Trophoblast cell (in vitro differentiated cells and primary cell): ENCODE measurements around the gene KCNK5.

Experiments
- DNase-seq, 2 donors: peaks; one replicate each; pipeline ENCODE4 v3.0.0-alpha.2; 2016
- H2AFZ ChIP-seq: 2 replicates; pipeline ENCODE4 v1.6.1; 2013; ENCODE audit warnings: low read length, moderate library complexity, mild to moderate bottlenecking; ENCODE audit not compliant: insufficient read depth, poor library complexity
- H2AK5ac ChIP-seq: 2 replicates; pipeline ENCODE4 v1.6.1; 2013; ENCODE audit warnings: mild to moderate bottlenecking, low read length
- H2BK120ac ChIP-seq: 2 replicates; pipeline ENCODE4 v1.6.1; 2013; ENCODE audit warnings: low read length, mild to moderate bottlenecking, moderate library complexity; ENCODE audit not compliant: insufficient read depth, poor library complexity
- H2BK12ac ChIP-seq: 2 replicates; pipeline ENCODE4 v1.6.1; 2013; ENCODE audit warnings: mild to moderate bottlenecking, low read length, moderate library complexity
- H2BK5ac ChIP-seq: 2 replicates; pipeline ENCODE4 v1.6.1; 2013; ENCODE audit warnings: low read length, low read depth, moderate library complexity, mild to moderate bottlenecking; ENCODE audit not compliant: poor library complexity
- H3K14ac ChIP-seq: 2 replicates; pipeline ENCODE4 v1.6.1; 2013; ENCODE audit warnings: mild to moderate bottlenecking, low read length
- H3K18ac ChIP-seq: 2 replicates; pipeline ENCODE4 v1.6.1; 2013; ENCODE audit warnings: mild to moderate bottlenecking, low read length
- H3K23ac ChIP-seq: 2 replicates; pipeline ENCODE4 v1.6.1; 2013; ENCODE audit warnings: low read length
- H3K27ac ChIP-seq: 2 replicates; pipeline ENCODE4 v1.5.1; 2013; ENCODE audit warnings: low read depth, mild to moderate bottlenecking, inconsistent platforms, low read length, moderate library complexity
- H3K27me3 ChIP-seq: 2 replicates; pipeline ENCODE4 v1.6.1; 2013; ENCODE audit warnings: inconsistent platforms, mild to moderate bottlenecking, low read length, moderate library complexity; ENCODE audit not compliant: insufficient read depth
- H3K36me3 ChIP-seq, 2 experiments: 1 replicate in 1 of 2; 2 replicates in 1 of 2; pipeline ENCODE4 v1.6.1; 2013; ENCODE audit warnings: low read length in 2 of 2, mild to moderate bottlenecking in 2 of 2, moderate library complexity in 1 of 2; ENCODE audit not compliant: insufficient read depth in 2 of 2, control insufficient read depth in 1 of 2
- H3K4ac ChIP-seq: 2 replicates; pipeline ENCODE4 v1.6.1; 2013; ENCODE audit warnings: low read depth, mild to moderate bottlenecking, low read length, moderate library complexity
- H3K4me1 ChIP-seq, 2 experiments: 1 replicate in 1 of 2; 2 replicates in 1 of 2; pipeline ENCODE4 v1.6.1; 2013; ENCODE audit warnings: low read length in 2 of 2, mild to moderate bottlenecking in 2 of 2, moderate library complexity in 1 of 2; ENCODE audit not compliant: insufficient read depth in 2 of 2, control insufficient read depth in 1 of 2
- H3K4me2 ChIP-seq: 2 replicates; pipeline ENCODE4 v1.6.1; 2013; ENCODE audit warnings: inconsistent platforms, mild to moderate bottlenecking, low read length, moderate library complexity
- H3K4me3 ChIP-seq: 2 replicates; pipeline ENCODE4 v1.5.1; 2013; ENCODE audit warnings: mild to moderate bottlenecking, low read depth, low read length, inconsistent platforms
- H3K79me1 ChIP-seq: one replicate; pipeline ENCODE4 v1.6.1; 2013; ENCODE audit warnings: low read length
- H3K79me2 ChIP-seq: 2 replicates; pipeline ENCODE4 v1.6.1; 2013; ENCODE audit warnings: low read length, mild to moderate bottlenecking; ENCODE audit not compliant: control insufficient read depth, insufficient read depth, poor library complexity
- H3K9ac ChIP-seq: 2 replicates; pipeline ENCODE4 v1.6.1; 2013; ENCODE audit warnings: mild to moderate bottlenecking, low read length
- H3K9me3 ChIP-seq: 2 replicates; pipeline ENCODE4 v1.6.1; 2013; ENCODE audit warnings: low read depth, mild to moderate bottlenecking, control low read depth, inconsistent platforms, low read length; ENCODE audit not compliant: insufficient read depth
- H4K12ac ChIP-seq: 2 replicates; pipeline ENCODE4 v1.6.1; 2013; ENCODE audit warnings: low read depth, mild to moderate bottlenecking, low read length, moderate library complexity
- H4K8ac ChIP-seq: 2 replicates; pipeline ENCODE4 v1.6.1; 2013; ENCODE audit warnings: low read depth, mild to moderate bottlenecking, low read length, moderate library complexity
- H4K91ac ChIP-seq: one replicate; pipeline ENCODE4 v1.6.1; 2013; ENCODE audit warnings: low read depth, mild to moderate bottlenecking, low read length, moderate library complexity
- WGBS: extraction: QIAGEN DNeasy Blood & Tissue Kit; methylation state at CpG from one replicate; pipeline ENCODE4 v1.1.7; 2013; ENCODE audit warnings: missing lambda C conversion rate; ENCODE audit not compliant: insufficient read length, insufficient coverage; ENCODE audit errors: extremely low coverage; 5-methylcytosine and 5-hydroxymethylcytosine counted together

Gene KCNK5

DNA sequence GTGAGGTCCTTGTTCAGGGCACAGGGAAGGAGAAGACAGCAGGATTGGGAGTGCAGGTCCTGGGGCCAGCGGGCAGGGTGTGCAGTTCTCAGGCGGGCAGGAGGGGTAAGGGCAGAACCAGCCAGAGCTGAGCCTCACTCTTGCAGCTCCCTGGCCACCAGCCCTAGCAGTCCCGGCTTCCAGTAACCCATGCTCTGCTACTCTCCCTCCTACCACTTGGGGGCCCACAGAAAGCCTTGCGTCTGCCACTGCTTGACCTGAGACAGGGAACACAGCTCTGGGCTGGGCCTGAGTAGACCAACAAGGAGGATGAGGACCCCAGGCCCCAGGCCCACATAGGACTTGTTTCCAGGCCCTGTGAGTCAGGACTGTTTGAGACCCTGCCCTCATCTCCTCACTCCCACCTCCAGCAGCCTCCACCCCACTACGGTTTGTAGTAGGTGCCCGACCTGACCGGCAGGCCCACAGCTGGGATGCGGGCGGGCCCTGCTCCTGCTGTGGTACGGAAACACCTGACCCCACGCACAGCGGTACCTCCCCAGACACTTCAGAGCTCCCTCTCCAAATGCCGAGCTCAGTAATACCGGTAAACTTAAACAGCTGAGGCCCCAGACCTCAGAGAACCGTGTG, 39.2 kb downstream of the KCNK5 start:
- H3K9me3 ChIP-seq: peaks cover 2% of the 10 kb centered on the region
- peaks cover 10 to 18% of the 10 kb centered on the region in 2 experiments for H3K4me1 ChIP-seq
- DNase-seq: peak in 1 of 2 donors; percentile 50
- H2BK5ac ChIP-seq: no peak overlapping the region
- H3K36me3 ChIP-seq: no peaks in the 10 kb centered on the region
- no peaks in the 10 kb centered on the region for H3K79me2 ChIP-seq
- H2BK12ac ChIP-seq: no peak overlapping the region
- H2AK5ac ChIP-seq: no peak overlapping the region
- no peak overlapping the region for H3K14ac ChIP-seq
- H3K4me3 ChIP-seq: no peak overlapping the region
- no peaks in the 10 kb centered on the region for H3K27me3 ChIP-seq
- no peak overlapping the region for H3K18ac ChIP-seq
- no peak overlapping the region for H2BK120ac ChIP-seq
- no peak overlapping the region for H3K9ac ChIP-seq
- no peak overlapping the region for H2AFZ ChIP-seq
- H4K8ac ChIP-seq: no peak overlapping the region
- H3K4me2 ChIP-seq: no peak overlapping the region
- H4K12ac ChIP-seq: no peak overlapping the region
- no peak overlapping the region for H3K23ac ChIP-seq
- no peaks in the 10 kb centered on the region for H3K79me1 ChIP-seq
- H3K4ac ChIP-seq: no peak overlapping the region
- H4K91ac ChIP-seq: no peak overlapping the region
- H3K27ac ChIP-seq: no peak overlapping the region
- no CpG with 5 or more reads among the region's 15 CpGs for WGBS

DNA sequence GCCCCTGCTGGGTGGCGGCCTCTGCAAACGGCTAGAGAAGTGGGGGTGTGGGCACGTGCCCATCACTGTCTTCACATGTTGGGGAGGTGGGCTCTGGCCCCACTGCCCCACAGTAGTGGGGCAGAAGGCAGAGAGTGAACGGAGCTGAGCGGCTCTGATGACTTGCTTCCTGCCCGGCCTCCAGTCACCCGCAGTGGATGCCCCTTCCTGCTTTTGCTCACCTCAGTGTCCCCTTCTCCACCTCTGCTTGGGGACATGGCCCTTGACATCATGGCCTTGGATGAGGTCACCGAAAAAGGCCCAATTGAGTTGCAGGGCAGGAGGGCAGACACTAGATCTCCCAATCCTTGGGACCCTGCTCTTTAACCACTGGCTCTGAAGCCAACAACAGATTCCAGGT, 40.1 kb downstream of the KCNK5 start:
- Histone ChIP-seq H3K4me1 (peaks cover 10 to 19% of the 10 kb centered on the region in 2 experiments), H2BK120ac (no peak overlapping the region), H3K79me2 (no peaks in the 10 kb centered on the region), H2BK12ac (no peak overlapping the region), H3K9ac (no peak overlapping the region), H2AFZ (no peak overlapping the region), H3K18ac (no peak overlapping the region), H4K8ac (no peak overlapping the region), H4K91ac (no peak overlapping the region), H2BK5ac (no peak overlapping the region), H3K27me3 (no peaks in the 10 kb centered on the region), H3K4ac (no peak overlapping the region), H3K9me3 (peaks cover 2% of the 10 kb centered on the region), H3K23ac (no peak overlapping the region), H4K12ac (no peak overlapping the region), H3K14ac (no peak overlapping the region), H3K79me1 (no peaks in the 10 kb centered on the region), H3K27ac (no peak overlapping the region), H3K4me3 (no peak overlapping the region), H3K36me3 (no peaks in the 10 kb centered on the region), H2AK5ac (no peak overlapping the region), H3K4me2 (no peak overlapping the region)
- no CpG with 5 or more reads among the region's 8 CpGs for WGBS
- no peak for DNase-seq

DNA sequence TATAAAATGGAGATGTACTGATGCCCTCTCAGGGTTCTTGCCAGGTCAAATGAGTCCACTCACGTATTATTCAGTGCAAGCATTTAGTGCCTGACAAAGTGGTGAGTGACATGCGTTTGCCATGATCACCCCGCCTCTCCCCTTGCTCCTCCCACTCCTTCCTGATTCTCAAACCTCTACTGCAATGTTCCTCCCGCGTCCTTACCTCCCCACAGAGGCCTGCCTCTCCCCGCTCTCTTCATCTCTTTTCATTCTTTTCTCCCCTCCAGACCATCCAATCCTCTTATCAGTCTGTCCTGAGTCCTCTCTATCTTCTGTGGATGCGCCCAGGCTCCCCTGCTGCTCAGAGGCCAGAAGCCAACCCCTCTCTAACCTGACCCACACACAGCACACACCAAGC, 40.7 kb downstream of the KCNK5 start:
- no peak for DNase-seq
- no peak overlapping the region for H3K4me3 ChIP-seq
- no peak overlapping the region for H4K12ac ChIP-seq
- H2BK5ac ChIP-seq: no peak overlapping the region
- no peak overlapping the region for H3K23ac ChIP-seq
- H3K9ac ChIP-seq: no peak overlapping the region
- no peaks in the 10 kb centered on the region for H3K36me3 ChIP-seq
- H4K91ac ChIP-seq: no peak overlapping the region
- no peaks in the 10 kb centered on the region for H3K27me3 ChIP-seq
- H3K79me2 ChIP-seq: no peaks in the 10 kb centered on the region
- H3K4me2 ChIP-seq: no peak overlapping the region
- no peak overlapping the region for H2BK12ac ChIP-seq
- no peak overlapping the region for H3K4ac ChIP-seq
- H3K27ac ChIP-seq: no peak overlapping the region
- no peak overlapping the region for H3K14ac ChIP-seq
- H3K18ac ChIP-seq: no peak overlapping the region
- WGBS: no CpG with 5 or more reads among the region's 7 CpGs
- H3K79me1 ChIP-seq: no peaks in the 10 kb centered on the region
- no peak overlapping the region for H4K8ac ChIP-seq
- no peak overlapping the region for H2AK5ac ChIP-seq
- H3K9me3 ChIP-seq: peaks cover 2% of the 10 kb centered on the region
- H2BK120ac ChIP-seq: no peak overlapping the region
- H3K4me1 ChIP-seq: peaks cover 9 to 17% of the 10 kb centered on the region in 2 experiments
- no peak overlapping the region for H2AFZ ChIP-seq

- Histone ChIP-seq H2BK5ac (no peak overlapping the region), H3K18ac (no peak overlapping the region), H3K23ac (no peak overlapping the region), H3K4me2 (no peak overlapping the region), H4K12ac (no peak overlapping the region), H3K4me1 (peaks cover 4 to 12% of the 10 kb centered on the region in 2 experiments), H2BK120ac (no peak overlapping the region), H4K8ac (no peak overlapping the region), H2AFZ (no peak overlapping the region), H2BK12ac (no peak overlapping the region), H3K27ac (no peak overlapping the region), H3K4ac (no peak overlapping the region), H2AK5ac (no peak overlapping the region), H3K14ac (no peak overlapping the region), H3K79me2 (no peaks in the 10 kb centered on the region), H3K27me3 (no peaks in the 10 kb centered on the region), H3K4me3 (no peak overlapping the region), H3K9ac (no peak overlapping the region), H3K79me1 (no peaks in the 10 kb centered on the region), H3K9me3 (peaks cover 2% of the 10 kb centered on the region), H4K91ac (no peak overlapping the region), H3K36me3 (no peaks in the 10 kb centered on the region)
- DNase-seq: no peak
- no CpG with 5 or more reads among the region's 4 CpGs for WGBS
These were observed 41.2 kb downstream of the KCNK5 start for GRCh38 chr6:39188098-39188450.
